GM18909 (cell line): ENCODE measurements around the gene PNPLA6.
"Not testable (repeated sequence)": the region's sequence is repeated elsewhere in the genome, so short reads cannot be mapped to it uniquely, and the experiment has no call there.

ENCODE experiments used
- ATAC-seq: cut with Tn5 transposase; IDR thresholded peaks from one replicate; pipeline ENCODE4 v1.9.1; 2021; ENCODE audit warnings: mild to moderate bottlenecking; ENCODE audit not compliant: unreplicated experiment, poor library complexity

PNPLA6 gene

GRCh38 chr19:7550987-7551761, 15.7 kb downstream of the PNPLA6 start:
- ATAC-seq = no peak

DNA sequence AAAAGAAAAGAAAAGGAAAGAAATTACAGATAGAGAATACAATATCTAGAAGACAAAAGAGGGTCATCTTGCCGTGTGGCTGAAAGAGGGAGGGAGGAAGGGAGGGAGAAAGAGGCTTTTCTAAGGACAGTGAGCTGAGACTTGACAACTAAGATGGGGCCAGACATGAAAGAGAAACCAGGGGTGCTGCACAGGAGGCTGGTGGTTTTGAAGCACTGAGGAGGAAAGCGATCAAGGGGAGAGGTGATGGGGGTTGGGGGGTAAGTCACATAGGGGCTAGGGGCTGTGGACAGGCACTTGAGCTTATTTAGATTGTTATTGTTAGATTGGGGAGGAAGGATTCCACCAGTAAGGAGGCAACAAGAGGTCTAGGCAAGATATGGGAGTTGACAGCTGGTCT, 17.3 kb downstream of the PNPLA6 start:
- ATAC-seq = no peak

- ATAC-seq = no peak
These were observed 19.0 kb downstream of the PNPLA6 start for GRCh38 chr19:7554565-7554964.

DNA sequence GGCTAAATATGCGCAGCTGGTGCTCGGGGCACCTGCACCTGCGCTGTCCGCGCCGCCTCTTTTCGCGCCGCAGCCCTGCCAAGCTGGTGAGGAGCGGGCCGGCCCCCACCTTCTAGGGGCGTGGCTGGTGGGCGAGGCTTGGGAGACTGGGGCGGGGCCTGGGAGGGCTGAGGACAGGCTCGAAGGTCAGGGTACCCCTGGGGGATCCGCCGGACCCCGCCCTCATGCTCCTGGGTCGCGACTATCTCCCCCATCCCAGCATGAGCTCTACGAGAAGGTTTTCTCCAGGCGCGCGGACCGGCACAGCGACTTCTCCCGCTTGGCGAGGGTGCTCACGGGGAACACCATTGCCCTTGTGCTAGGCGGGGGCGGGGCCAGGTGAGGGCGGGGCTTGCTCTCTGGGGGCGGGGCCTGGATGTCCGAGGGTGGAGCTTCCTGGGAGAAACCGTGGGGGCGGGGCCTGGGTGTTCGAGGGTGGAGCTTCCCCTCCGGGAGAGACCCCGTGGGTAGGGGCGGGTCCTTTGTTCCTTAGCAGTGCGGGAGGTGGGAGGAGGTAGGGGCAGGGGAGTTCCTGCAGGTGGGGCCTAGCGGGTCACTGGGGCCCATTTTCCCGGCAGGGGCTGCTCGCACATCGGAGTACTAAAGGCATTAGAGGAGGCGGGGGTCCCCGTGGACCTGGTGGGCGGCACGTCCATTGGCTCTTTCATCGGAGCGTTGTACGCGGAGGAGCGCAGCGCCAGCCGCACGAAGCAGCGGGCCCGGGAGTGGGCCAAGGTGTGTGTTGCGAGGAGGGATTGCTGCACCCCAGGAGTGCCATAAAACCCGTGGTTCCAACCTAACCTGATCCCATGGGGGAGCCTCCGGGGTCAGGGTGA, 19.7 kb downstream of the PNPLA6 start:
- ATAC-seq = no peak

DNA sequence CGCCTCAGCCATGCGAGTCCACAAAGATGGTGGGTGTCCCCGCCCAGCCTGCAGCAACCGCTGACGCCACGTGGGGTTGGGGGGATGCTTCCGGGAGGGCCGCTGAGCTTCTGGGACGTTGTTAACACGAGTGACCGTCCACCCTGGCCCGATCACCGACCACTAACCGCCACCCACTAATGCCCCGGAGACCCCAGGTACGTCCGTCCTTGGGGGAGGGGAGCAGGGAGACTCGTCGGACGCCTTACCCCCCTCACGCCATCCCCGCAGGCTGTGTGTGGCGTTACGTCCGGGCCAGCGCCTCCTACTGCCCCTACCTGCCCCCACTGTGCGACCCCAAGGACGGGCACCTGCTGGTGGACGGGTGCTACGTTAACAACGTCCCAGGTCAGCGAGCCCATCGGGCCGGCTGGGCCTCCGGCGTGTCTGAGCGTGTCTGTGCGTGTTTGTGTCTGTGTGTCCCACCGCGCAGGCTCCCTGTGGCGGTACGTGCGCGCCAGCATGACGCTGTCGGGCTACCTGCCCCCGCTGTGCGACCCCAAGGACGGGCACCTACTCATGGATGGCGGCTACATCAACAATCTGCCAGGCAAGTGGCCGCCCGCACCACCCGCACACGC, 21.3 kb downstream of the PNPLA6 start:
- ATAC-seq = no peak

GRCh38 chr19:7558667-7559066, 23.1 kb downstream of the PNPLA6 start:
- no peak for ATAC-seq

DNA sequence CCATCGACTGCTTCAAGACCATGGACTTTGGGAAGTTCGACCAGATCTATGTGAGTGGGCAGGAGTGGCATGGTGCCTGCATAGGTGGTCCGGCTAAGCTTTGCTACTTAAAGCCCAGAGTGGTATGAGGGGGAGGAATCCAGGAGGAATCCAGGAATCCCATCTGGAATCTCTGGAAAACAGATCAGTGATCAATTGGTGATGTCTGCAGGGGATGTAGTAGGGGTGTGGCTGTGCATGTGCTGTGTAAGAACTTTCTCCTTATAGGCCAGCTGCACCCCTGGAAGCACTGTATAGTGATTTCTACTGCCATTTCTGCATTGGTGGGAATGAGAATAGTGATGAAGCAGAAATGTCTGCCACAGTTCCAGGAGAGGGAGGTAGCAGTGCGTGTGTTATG, 23.6 kb downstream of the PNPLA6 start:
- no peak for ATAC-seq

GRCh38 chr19:7560255-7560654, 24.7 kb downstream of the PNPLA6 start:
- ATAC-seq = no peak

DNA sequence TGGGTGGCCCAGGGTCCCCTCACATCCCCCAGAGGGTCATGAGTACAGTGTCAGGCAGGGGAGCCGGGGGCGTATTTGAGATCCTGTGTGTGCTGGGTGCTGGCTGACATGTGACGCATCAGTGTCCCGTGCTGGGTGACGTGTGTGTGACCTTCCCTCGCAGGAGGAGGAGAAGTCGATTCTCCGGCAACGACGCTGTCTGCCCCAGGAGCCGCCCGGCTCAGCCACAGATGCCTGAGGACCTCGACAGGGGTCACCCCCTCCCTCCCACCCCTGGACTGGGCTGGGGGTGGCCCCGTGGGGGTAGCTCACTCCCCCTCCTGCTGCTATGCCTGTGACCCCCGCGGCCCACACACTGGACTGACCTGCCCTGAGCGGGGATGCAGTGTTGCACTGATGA, 25.8 kb downstream of the PNPLA6 start:
- no peak for ATAC-seq

DNA sequence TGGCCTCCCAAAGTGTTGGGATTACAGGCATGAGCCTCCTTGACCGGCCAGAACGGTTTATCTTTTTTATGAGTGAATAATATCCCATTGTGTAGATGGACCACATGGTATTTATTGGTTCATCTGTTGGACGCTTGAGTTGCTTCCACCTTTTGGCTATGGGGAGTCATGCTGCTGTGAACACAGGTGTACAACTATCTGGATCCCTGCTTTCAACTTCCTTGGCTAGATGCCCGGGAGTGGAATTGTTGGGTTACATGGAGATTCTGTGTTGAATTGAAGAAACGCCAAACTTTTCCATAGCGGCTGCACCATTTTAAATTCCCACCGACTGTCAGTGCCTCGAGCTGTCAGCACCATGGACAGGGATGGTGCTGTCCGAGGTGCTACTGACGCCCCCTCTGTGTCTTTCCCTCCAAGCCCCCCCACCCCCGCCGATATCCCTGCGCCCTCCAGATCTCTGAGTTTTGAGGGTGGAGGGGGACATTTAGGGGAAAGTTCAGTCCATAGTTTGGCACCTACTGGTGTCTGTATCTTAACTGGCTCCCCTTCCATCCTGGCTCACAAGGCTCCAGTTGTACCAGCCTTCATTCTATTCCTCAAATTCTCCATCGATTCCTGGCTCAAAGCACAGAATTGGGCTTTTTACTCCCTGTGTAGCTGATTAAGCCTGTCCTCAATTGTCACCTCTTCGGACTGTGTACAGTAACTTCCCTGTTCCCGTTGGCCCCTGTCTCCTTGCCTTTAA, 27.3 kb downstream of the PNPLA6 start:
- no peak for ATAC-seq

DNA sequence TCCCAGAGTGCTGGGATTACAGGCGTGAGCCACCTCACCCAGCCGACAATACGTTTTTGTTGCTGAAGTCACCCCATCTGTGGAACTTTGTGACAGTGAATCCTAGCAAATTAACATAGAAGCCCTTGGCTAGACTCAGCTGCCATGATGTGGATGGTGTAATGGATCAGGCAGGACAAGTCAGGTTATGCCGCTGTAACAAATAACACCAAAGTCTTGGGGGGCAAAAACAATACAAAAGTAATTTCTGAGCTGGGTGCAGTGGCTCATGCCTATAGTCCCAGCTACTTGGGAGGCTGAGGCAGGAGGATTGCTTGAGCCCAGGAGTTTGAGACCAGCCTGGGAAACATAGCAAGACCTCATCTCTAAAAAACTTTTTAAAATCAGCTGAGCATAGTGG, 29.3 kb downstream of the PNPLA6 start:
- ATAC-seq = no peak

DNA sequence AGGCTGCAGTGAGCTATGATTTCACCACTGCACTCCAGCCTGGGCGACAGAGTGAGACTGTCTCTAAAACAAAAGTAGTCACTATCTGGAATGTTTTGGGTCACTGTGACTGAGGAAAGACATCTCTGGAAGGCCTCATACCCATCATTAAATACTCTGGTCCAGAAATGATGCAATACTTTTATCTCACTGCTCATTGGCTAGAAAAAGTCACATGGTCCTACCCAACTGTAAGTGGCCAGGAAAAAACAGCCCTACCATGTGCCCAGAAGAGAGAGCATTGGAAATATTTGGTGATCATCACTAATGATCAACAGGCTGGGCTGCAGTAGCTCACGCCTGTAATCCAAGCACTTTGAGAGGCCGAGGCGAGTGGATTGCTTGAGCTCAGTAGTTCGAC, 29.8 kb downstream of the PNPLA6 start:
- no peak for ATAC-seq

DNA sequence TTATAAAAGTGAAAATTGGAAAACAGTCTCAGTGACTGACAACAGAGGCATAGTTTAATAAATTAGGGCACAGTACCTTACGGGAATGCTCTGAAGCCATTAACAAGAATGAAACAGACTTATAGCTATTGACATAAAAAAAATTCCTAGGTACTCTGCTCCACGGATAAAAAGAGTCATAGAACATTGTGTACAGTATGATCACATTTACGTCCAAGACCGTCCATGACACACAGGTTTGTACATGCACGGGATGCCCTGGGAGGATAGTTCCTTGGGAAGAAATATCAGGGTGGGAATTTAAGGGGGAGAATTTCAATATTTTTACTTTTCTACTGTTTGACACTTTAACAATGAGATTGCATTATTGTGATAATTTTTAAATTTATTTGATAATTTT, 35.2 kb downstream of the PNPLA6 start:
- ATAC-seq = no peak

GRCh38 chr19:7575434-7576040, 40.0 kb downstream of the PNPLA6 start:
- ATAC-seq = no peak

GRCh38 chr19:7577422-7577821, 41.9 kb downstream of the PNPLA6 start:
- ATAC-seq = not testable (repeated sequence)

DNA sequence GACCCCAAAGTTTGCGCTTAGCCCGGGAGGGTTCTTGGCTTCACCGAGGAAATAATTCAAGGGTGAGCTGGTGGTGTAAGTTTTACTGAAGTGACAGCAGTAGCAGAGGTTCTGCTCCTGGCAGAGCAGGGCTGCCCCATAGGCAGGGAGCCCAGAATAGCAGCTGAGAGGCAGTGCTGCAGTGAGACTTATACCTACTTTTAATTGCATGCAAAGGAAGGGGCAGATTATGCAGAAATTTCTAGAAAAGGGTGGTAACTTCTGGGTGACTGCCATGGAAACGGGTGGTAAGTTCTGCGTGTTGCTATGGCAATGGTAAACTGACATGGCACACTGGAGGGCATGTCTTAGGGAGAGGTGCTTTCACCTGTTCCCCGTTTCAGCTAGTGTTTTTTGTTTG, 42.6 kb downstream of the PNPLA6 start:
- no peak for ATAC-seq

DNA sequence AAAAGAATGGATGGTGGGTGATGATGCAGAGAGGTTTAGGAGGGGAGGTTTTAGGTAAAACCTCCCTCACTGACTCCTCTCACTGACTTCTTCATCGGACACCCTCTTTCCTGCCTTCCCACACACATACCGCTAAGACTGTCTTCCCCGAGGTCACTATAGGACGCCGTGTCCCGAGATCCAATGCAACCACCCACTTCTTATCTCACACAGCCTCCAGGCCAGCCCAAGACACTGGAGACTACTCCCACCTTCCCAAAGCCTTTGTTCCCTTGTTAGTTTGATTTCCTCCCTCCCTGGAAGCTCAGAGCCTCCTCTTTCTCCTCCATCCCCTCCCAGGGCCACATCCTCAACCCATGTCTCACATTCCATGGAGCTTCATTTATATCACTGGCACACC, 43.7 kb downstream of the PNPLA6 start:
- ATAC-seq = no peak

DNA sequence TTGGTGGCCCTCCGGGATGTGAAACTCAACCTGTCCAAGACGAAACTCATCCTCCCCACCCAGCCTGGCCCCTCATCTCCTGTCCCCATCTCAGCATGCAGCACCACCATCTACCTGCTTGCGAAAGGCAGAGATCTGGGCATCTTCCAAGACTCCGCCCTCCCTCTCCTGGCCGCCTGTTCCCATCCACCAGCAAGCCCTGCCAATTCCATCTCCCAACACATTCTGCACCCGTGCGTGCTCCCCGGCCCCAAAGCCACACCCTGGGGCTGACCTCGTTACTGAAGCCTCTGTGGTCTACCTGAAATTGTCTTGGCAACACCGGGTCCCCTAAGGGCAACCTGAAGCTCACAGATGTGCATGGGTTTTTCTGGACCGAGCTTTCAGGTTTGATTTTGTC, 46.9 kb downstream of the PNPLA6 start:
- ATAC-seq = no peak

- ATAC-seq = no peak
These were observed 54.3 kb downstream of the PNPLA6 start for GRCh38 chr19:7589822-7590221.

DNA sequence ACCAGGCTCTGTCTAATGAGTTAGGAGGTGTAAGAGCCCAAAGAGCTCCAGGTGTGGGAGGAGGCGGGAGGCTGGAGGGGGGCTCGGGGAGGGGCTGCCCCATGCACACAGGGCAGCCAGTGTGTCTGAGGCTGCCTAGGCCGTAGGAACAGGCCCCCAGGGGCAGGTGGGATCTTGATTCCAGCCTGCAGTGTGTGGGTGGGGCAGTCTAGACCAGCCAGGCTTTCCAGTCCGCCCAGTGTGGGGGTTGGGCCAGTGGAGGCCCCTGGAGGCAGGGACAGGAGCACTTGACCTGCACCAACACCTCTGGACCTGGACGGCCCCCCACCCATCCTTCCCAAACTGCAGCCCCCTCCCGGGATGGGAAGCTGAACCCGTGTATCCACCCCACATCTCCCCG, 54.7 kb downstream of the PNPLA6 start:
- ATAC-seq = no peak
